Anterior cingulate cortex (tissue), 58 donors: Measurements from ENCODE around the gene PLXDC1.
A peak's percentile ranks its signal among the peaks of the same experiment; 100 is the strongest.
"Not testable (repeated sequence)": the region's sequence is repeated elsewhere in the genome, so short reads cannot be mapped to it uniquely, and the experiment has no call there.

Experiments
- DNase-seq, 58 donors: peaks; one replicate each; lab custom pipeline; 2025; lab: John Stamatoyannopoulos, UW

The PLXDC1 gene

GRCh38 chr17:39183720-39184119 is 32.3 kb upstream of the PLXDC1 start:
- DNase-seq, result no peak

GRCh38 chr17:39183045-39183444 is 31.6 kb upstream of the PLXDC1 start:
- DNase-seq, result no peak

GRCh38 chr17:39181303-39181702 is 29.9 kb upstream of the PLXDC1 start:
- no peak for DNase-seq

- DNase-seq, result no peak
These were observed 27.1 kb upstream of the PLXDC1 start for GRCh38 chr17:39178536-39178935.

- DNase-seq, result peak in 6 of 58 donors; percentile 8 to 49 (median 22)
These were observed 25.8 kb upstream of the PLXDC1 start for GRCh38 chr17:39177256-39177655.

GRCh38 chr17:39175695-39176093 is 24.3 kb upstream of the PLXDC1 start:
- DNase-seq, result no peak

- DNase-seq, result peak in 44 of 58 donors; percentile 12 to 88 (median 46)
These were observed 23.7 kb upstream of the PLXDC1 start for GRCh38 chr17:39174920-39175694.

- peak in 5 of 58 donors; percentile 15 to 31 (median 20) for DNase-seq
These were observed 22.3 kb upstream of the PLXDC1 start for GRCh38 chr17:39173526-39174274.

- DNase-seq, result peak in 1 of 58 donors; percentile 20
These were observed 21.6 kb upstream of the PLXDC1 start for GRCh38 chr17:39173080-39173479.

GRCh38 chr17:39171933-39172332 is 20.5 kb upstream of the PLXDC1 start:
- no peak for DNase-seq

GRCh38 chr17:39170558-39170957 is 19.1 kb upstream of the PLXDC1 start:
- no peak for DNase-seq

GRCh38 chr17:39170109-39170508 is 18.7 kb upstream of the PLXDC1 start:
- no peak for DNase-seq

- no peak for DNase-seq
These were observed 18.1 kb upstream of the PLXDC1 start for GRCh38 chr17:39169518-39169917.

GRCh38 chr17:39169101-39169500 is 17.7 kb upstream of the PLXDC1 start:
- no peak for DNase-seq

GRCh38 chr17:39168503-39168902 is 17.1 kb upstream of the PLXDC1 start:
- DNase-seq, result not testable (repeated sequence)

- peak in 27 of 58 donors; percentile 10 to 61 (median 25) for DNase-seq
These were observed 16.0 kb upstream of the PLXDC1 start for GRCh38 chr17:39167476-39167875.

- no peak for DNase-seq
These were observed 15.2 kb upstream of the PLXDC1 start for GRCh38 chr17:39166437-39167335.

GRCh38 chr17:39165841-39166349 is 14.5 kb upstream of the PLXDC1 start, which contains the start of gene ARL5C:
Gene ARL5C (minus strand): TSS chr17:39166161. CDS start chr17:39165760, 401 bp downstream.
- DNase-seq, result no peak

GRCh38 chr17:39165178-39165840 is 13.9 kb upstream of the PLXDC1 start:
- DNase-seq, result no peak

- DNase-seq, result peak in 50 of 58 donors; percentile 20 to 87 (median 53)
These were observed 13.3 kb upstream of the PLXDC1 start for GRCh38 chr17:39164675-39165143.
